ENCODE results near the gene AHCYL2.

Gene AHCYL2

GRCh38 chr7:129391546-129392171 is 166.8 kb downstream of the AHCYL2 start:
- no peaks in the 10 kb centered on the region for H3K36me3 ChIP-seq (replicated peaks)
- in situ Hi-C loops (cut with HindIII; ENCODE audit: low pct_ligation_motif_present, low sequenced_read_pairs): no loop called here
- H3K27me3 ChIP-seq (replicated peaks): no peaks in the 10 kb centered on the region
- TF ChIP-seq CTCF (IDR thresholded peaks at IDR 0.05; ENCODE audit: low read depth, low read length, missing control alignments): no peak
- H3K4me3 ChIP-seq (ENCODE audit: low read depth, low read length): no peak overlapping the region
- DNase-seq: no peak
- H3K27ac ChIP-seq: no peak overlapping the region

- no peaks in the 10 kb centered on the region for H3K36me3 ChIP-seq (replicated peaks)
- no peak for DNase-seq
Observed at GRCh38 chr7:129393255-129393654, 168.4 kb downstream of the AHCYL2 start.

GRCh38 chr7:129394101-129394500 is 169.3 kb downstream of the AHCYL2 start:
- no peak overlapping the region for H3K27ac ChIP-seq
- H3K4me3 ChIP-seq (ENCODE audit: low read depth, low read length): no peak overlapping the region
- no peaks in the 10 kb centered on the region for H3K36me3 ChIP-seq (replicated peaks)
- no peaks in the 10 kb centered on the region for H3K27me3 ChIP-seq (replicated peaks)
- in situ Hi-C loops (cut with HindIII; ENCODE audit: low pct_ligation_motif_present, low sequenced_read_pairs): no loop called here
- no peak for TF ChIP-seq CTCF (IDR thresholded peaks at IDR 0.05; ENCODE audit: low read depth, low read length, missing control alignments)
- no peak for DNase-seq

More at GRCh38 chr7:129393255-129393654, 168.4 kb downstream of the AHCYL2 start:
- in situ Hi-C loops (cut with HindIII; ENCODE audit: low pct_ligation_motif_present, low sequenced_read_pairs): no loop called here
- H3K27me3 ChIP-seq (replicated peaks): no peaks in the 10 kb centered on the region
- no peak overlapping the region for H3K27ac ChIP-seq
- H3K4me3 ChIP-seq (ENCODE audit: low read depth, low read length): no peak overlapping the region
- no peak for TF ChIP-seq CTCF (IDR thresholded peaks at IDR 0.05; ENCODE audit: low read depth, low read length, missing control alignments)

- H3K27ac ChIP-seq: no peak overlapping the region
- no peak for DNase-seq
Observed at GRCh38 chr7:129394982-129395914, 170.4 kb downstream of the AHCYL2 start.

GRCh38 chr7:129401228-129401966 is 176.6 kb downstream of the AHCYL2 start:
- TF ChIP-seq CTCF (IDR thresholded peaks at IDR 0.05; ENCODE audit: low read depth, low read length, missing control alignments): no peak
- Histone ChIP-seq H3K4me3 (ENCODE audit: low read depth, low read length) (no peak overlapping the region), H3K36me3 (replicated peaks) (no peaks in the 10 kb centered on the region), H3K27ac (no peak overlapping the region), H3K27me3 (replicated peaks) (no peaks in the 10 kb centered on the region)
- DNase-seq: no peak
- in situ Hi-C loops (cut with HindIII; ENCODE audit: low pct_ligation_motif_present, low sequenced_read_pairs): no loop called here

More at GRCh38 chr7:129394982-129395914, 170.4 kb downstream of the AHCYL2 start:
- TF ChIP-seq CTCF (IDR thresholded peaks at IDR 0.05; ENCODE audit: low read depth, low read length, missing control alignments): no peak
- Histone ChIP-seq H3K27me3 (replicated peaks) (no peaks in the 10 kb centered on the region), H3K36me3 (replicated peaks) (no peaks in the 10 kb centered on the region), H3K4me3 (ENCODE audit: low read depth, low read length) (no peak overlapping the region)
- in situ Hi-C loops (cut with HindIII; ENCODE audit: low pct_ligation_motif_present, low sequenced_read_pairs): no loop called here

Measured in brain microvascular endothelial cell (primary cell).